GM19452 (cell line): Measurements from ENCODE around the gene EIF5AL1.
"Not testable (repeated sequence)": the region's sequence is repeated elsewhere in the genome, so short reads cannot be mapped to it uniquely, and the experiment has no call there.

Source experiments
- ATAC-seq: cut with Tn5 transposase; IDR thresholded peaks from one replicate; pipeline ENCODE4 v1.9.1; 2021; ENCODE audit not compliant: unreplicated experiment

Gene EIF5AL1

GRCh38 chr10:79487296-79488194, 24.8 kb upstream of the EIF5AL1 start:
- ATAC-seq = no peak

GRCh38 chr10:79488336-79488735, 24.0 kb upstream of the EIF5AL1 start:
- ATAC-seq = no peak

- ATAC-seq = no peak
Measured at GRCh38 chr10:79488870-79489269, 23.5 kb upstream of the EIF5AL1 start.

GRCh38 chr10:79490400-79491142, 21.8 kb upstream of the EIF5AL1 start:
- ATAC-seq = no peak

- ATAC-seq = no peak
Measured at GRCh38 chr10:79491143-79491835, 21.0 kb upstream of the EIF5AL1 start.

- ATAC-seq = no peak
Measured at GRCh38 chr10:79492256-79492655, 20.1 kb upstream of the EIF5AL1 start.

- no peak for ATAC-seq
Measured at GRCh38 chr10:79492839-79493238, 19.5 kb upstream of the EIF5AL1 start.

- no peak for ATAC-seq
Measured at GRCh38 chr10:79493806-79494205, 18.5 kb upstream of the EIF5AL1 start.

GRCh38 chr10:79494871-79495705, 17.2 kb upstream of the EIF5AL1 start:
- ATAC-seq = no peak

- ATAC-seq = no peak
Measured at GRCh38 chr10:79495791-79496190, 16.5 kb upstream of the EIF5AL1 start.

GRCh38 chr10:79496896-79497295, 15.4 kb upstream of the EIF5AL1 start:
- ATAC-seq = no peak

- no peak for ATAC-seq
Measured at GRCh38 chr10:79498291-79498829, 14.0 kb upstream of the EIF5AL1 start.

- no peak for ATAC-seq
Measured at GRCh38 chr10:79502561-79503309, 9.6 kb upstream of the EIF5AL1 start.

- not testable (repeated sequence) for ATAC-seq
Measured at GRCh38 chr10:79503787-79504186, 8.5 kb upstream of the EIF5AL1 start.

GRCh38 chr10:79504483-79504882, 7.8 kb upstream of the EIF5AL1 start:
- not testable (repeated sequence) for ATAC-seq

GRCh38 chr10:79505328-79505727, 7.0 kb upstream of the EIF5AL1 start:
- ATAC-seq = not testable (repeated sequence)

GRCh38 chr10:79505829-79506228, 6.5 kb upstream of the EIF5AL1 start:
- ATAC-seq = no peak

GRCh38 chr10:79507440-79508167, 4.7 kb upstream of the EIF5AL1 start:
- no peak for ATAC-seq

GRCh38 chr10:79508245-79508644, 4.1 kb upstream of the EIF5AL1 start:
- ATAC-seq = not testable (repeated sequence)
